ENCODE results near the gene POMC.

GRCh38 chr2:25215232-25215631, 46.9 kb upstream of the POMC start:
- TF ChIP-seq CTCF (IDR thresholded peaks at IDR 0.05), result no peak
- no peak for TF ChIP-seq EZH2 (IDR thresholded peaks at IDR 0.05)
- no peak for TF ChIP-seq EZH2phosphoT487 (IDR thresholded peaks at IDR 0.05)

Measured in neural progenitor cell (in vitro differentiated cells).